ENCODE measurements around the gene KIF1A.
A peak's percentile ranks its signal among the peaks of the same experiment; 100 is the strongest.
"Not testable (repeated sequence)": the region's sequence is repeated elsewhere in the genome, so short reads cannot be mapped to it uniquely, and the experiment has no call there.

Gene KIF1A

DNA sequence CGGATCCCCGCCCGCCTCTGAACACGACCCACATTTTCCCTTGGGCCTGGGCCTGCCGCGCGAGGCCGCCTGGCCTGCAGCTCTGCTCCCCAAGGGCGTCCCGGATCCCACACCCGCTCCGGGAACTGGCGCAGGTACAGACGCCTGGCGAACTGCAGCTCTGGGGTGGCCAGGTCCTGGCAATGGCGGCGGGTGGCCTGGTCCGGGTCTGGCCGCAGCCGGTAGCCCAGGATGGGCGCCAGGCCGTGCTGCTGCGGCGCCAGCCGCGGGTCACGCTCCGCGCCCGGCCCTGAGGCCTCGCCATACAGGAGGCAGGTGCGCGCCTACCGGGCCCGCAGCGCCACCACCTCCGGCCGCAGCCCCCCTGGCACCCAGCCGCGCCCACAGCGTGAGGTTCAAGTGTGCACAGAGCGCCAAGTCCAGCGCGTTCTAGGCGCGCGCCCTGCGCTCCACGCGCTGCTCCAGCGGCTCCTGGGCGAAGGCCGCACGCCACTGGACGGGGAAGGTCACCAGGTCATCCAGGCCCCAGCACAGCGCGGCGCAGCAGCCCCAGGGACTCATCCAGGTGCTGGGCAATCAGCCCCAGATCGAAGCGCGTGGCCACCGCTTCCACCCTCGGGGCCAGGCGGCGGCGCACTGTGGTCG is 118.8 kb downstream of the KIF1A start:
- DNase-seq, result no peak

DNA sequence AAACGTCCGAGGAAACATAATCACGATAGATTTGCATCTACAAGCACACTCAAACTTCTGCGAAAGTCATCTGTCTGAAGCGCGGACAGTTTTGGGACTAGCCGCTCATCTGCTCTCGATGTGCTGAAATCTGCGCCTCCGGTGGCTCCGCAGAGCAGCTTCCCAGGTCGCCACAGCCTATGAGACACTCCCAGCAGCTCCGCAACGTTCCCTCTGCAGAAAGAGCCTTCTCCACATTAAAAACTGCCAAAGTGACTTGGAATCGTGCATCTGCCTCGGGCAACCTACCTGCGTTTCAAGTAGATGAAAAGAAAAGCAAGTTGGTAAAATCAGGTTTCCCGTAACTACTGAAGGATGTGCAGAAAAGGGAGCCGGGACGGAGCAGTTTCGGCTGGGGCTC is 119.4 kb downstream of the KIF1A start:
- DNase-seq, result not testable (repeated sequence)

DNA sequence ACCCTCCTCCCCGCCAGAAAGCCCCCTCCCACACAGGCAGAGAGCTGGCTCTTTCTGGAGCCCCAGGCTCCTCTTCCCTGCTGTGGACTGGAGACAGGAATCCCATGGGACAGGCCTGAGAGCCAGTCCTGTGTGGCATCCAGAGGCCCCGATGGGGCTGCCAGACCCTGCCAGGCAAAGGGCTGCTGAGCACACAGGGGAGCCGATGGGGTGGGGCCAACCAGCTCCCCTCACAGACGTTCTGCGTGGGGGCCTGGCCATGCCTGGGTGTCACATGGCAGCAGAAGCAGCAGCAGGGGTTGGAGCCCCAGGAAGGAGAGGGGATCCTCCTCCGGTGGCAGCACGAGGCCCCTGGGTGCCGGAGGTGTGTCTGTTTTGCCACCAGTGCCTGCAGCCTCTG is 120.2 kb downstream of the KIF1A start:
- not testable (repeated sequence) for DNase-seq

DNA sequence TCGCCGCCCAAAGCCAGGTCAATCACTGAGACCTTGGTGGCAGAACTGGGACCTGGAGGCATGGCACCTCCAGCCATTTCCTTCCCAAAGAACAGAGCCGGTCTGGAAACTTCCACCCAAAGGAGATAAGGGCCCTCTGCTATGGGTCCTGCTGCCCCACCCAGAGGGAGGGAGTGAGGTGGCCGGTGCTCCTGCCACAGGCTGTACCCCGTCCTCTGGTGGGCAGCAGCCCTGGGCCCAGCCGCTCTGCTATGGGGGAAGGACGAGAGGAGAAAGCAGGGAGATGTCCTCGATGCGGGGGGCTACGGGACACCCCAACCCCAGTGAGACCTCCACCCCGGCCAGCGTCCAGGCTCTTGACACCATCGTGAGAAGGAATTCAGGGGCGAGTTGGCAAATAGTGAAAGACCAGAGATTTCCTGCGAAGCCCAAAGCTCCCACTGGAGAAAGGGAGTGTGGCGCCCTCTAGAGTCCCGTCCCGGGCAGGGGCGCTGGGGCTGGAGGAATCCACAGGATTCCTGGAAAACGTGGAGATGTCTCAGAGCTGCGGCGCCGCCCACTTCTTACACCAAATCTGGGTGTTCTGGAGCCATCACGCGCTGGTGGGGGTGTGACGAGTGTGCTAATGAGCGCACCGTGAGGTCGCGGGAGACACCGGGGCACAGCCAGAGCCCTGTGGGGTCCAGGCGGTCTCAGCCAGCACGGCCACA is 121.0 kb downstream of the KIF1A start:
- DNase-seq, result not testable (repeated sequence)

DNA sequence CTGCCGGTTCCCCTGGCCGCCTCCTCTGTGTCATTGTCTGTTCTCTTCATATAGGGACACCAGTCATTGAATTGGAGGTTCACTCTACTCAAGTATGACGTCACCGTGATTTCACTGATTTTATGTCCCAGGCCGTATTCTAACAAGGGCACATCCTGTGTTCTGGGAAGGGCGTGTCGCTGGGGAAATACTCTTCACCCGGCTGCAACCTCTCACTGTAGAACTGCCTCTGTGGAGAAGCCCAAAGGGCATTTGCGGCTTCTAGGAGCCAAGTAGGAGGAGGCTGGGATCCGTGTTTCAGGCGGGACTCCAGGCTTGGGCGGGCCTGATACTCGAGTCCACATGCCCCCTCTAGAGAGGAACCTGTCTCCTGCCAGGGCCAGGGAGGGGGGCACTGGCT is 123.5 kb downstream of the KIF1A start:
- DNase-seq, result not testable (repeated sequence)

DNA sequence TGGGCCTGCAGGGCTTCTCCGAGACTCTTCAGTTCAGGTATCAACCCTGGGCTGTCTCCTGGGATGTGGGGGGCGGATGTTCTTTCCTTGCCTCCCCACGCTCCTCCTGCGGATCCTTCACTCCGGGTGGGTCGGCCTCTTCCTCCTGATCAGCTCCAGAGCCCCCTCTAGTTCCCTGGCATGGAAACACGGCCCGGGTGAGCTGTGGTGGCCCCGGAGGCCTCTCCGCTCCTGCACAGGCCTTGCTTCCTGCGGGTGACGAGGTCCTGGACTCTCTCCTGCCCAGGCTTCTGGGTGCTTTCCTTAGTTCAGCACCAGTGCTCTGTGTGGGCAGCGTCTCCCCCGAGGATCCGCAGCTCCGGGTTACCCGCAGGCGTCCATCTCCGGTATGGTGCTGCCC is 124.4 kb downstream of the KIF1A start:
- DNase-seq, result not testable (repeated sequence)

- not testable (repeated sequence) for DNase-seq
Observed at GRCh38 chr2:240694304-240694703, 125.7 kb downstream of the KIF1A start.

DNA sequence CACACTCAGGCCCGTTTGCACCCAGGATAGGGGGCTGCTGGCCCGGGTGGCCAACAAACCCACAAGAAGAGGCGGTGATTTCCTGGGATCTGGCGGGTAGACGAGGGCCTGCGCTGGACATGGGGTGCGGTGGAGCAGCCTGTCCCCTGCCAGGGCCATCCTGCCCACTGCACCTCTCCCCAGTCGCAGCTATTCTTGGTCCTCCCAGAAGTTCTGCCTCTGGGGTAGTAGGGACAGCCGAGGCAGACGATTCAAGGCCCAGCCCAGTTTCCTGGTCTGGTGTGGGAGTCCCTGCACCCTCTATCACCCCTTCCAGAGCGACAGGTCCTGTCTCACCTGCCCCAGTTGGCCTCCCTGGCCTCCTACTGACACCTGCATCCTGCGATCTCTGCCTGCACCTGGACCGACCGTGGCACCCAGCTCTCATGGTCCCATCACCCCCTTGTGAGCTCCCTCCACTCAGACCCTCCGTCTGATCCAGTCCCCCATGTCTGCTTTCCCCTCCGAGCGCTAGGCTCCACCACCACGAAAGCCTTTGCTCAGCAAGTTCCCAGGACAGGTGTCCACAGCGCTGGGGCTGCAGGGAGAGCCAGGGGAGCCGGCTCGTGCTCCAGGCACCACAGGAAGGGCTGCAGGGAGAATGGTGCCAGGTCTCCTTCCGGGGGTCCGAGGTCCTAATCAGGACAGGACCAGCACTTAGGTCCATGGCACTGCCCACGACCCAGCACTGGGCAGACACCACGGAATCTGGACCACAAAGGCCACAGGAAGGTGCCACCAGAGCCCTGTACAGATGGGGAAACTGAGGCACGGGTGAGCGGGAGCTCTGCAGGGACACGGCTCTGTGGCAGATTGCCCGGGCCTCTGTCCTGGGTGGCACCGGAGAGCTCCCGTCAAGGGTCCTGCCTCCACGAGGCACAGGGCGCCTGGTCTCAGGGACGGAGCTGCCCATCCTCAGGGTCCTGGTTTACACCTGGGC is 127.1 kb downstream of the KIF1A start:
- DNase-seq, result not testable (repeated sequence)

GRCh38 chr2:240691631-240692420 is 128.2 kb downstream of the KIF1A start, which contains the start of gene AQP12A:
TSS of gene AQP12A (plus strand) at chr2:240691866. CDS start at chr2:240691914, 48 bp downstream.
- not testable (repeated sequence) for DNase-seq

DNA sequence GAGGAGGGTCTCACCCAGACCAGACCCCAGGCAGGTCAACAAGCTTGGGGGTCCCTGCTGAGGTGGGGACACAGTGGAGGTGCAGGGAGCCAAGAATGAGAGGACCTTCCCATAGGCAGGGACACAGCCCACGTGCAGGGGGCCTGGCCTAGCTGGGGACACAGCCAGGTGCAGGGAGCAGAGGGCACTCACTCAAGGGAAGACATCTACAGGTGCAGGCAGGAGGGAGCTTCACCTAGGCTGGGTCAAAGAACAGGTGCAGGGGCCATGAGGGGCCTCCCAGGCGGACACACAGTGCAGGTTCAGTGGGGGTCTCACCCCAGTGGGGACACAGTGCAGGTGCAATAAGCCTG is 129.0 kb downstream of the KIF1A start:
- not testable (repeated sequence) for DNase-seq

DNA sequence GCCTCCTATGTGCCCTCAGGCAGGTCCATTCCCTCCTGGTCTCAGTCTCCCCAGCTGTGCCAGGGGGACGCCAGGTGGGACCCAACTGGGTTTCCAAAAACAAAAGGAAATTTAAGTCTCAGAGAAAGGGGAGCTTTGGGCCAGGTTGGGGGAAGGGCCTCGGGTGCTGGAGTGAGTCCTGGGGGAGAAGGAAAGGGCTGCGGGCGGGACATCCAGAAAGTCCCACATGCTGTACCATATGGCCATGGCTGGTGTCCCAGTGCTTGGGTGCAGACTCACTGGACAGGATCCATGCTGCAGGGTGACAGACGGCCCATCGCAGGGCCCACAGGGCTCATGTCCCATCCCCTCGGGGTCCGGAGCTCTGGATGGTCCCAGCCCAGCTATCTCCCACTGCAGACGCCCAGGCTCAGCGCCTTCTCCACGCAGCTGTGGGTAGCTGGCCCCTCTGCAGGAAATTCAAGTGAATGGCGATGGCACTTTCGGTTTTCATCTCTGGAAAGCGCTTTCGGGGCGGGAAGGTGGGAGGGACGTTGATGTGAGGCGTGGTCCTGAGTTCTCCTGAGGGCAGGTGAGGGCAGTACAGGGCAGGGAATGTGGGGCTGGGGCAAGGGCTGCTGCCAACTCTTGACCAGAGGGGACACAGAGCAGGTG is 129.5 kb downstream of the KIF1A start:
- DNase-seq, result not testable (repeated sequence)

GRCh38 chr2:240689975-240690374 is 130.0 kb downstream of the KIF1A start:
- DNase-seq, result no peak

DNA sequence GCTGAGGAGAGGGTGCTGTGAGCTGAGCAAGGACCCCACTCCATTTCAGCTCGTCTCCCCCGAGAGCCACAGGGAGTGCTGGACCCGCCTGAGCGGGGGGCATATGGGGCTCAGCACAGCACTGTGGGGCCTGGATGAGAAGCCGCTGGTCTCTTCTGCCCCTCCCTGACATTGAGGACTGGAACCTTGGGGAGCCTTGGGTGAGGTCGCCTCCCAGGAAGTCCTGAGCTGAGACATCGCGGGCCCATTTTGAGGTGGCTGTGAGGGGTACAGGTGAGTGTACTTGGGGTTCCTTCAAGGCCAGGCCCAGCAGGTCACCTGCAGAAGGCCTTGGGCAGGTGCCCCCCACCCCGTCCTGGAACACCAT is 131.5 kb downstream of the KIF1A start:
- DNase-seq, result no peak

DNA sequence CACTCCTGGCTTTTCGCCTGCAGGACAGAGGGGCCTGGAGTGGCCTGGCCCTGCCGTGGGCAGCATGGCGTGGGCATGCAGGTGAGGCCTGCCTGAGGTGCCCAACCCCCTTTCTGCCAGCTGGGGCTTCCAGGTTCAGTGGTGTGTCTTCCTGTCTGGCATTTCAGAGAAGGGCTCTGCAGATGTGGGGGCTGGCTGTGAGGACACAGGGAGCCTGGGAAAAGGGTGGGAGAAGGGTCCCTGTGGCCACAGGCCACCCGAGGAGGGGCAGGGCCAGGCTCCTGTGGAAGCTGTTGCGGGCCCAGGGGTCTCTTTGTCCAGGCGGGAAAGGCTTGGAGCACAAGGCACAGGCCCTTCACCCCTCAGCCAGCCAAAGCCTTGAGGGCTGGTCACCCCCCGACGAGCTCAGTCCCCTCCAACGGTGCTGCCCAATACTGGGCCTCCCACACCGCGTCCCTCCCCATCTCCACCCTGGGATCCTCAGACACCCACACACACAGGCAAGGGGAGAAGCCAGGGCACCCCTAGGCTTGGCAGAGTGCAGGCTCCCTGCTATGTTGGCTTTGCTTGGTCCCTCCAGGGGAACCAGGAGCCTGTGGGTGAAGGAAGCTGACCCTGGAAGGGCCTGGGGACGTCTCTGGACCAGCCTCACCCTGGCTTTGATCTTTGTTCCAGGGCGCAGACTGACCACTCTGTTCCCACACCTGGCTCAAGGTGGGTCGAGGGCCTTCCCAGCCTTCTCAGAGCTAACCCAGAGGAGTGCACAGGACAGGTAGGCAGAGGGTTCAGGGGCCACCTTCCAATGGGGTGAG is 132.1 kb downstream of the KIF1A start:
- DNase-seq, result peak; percentile 12

DNA sequence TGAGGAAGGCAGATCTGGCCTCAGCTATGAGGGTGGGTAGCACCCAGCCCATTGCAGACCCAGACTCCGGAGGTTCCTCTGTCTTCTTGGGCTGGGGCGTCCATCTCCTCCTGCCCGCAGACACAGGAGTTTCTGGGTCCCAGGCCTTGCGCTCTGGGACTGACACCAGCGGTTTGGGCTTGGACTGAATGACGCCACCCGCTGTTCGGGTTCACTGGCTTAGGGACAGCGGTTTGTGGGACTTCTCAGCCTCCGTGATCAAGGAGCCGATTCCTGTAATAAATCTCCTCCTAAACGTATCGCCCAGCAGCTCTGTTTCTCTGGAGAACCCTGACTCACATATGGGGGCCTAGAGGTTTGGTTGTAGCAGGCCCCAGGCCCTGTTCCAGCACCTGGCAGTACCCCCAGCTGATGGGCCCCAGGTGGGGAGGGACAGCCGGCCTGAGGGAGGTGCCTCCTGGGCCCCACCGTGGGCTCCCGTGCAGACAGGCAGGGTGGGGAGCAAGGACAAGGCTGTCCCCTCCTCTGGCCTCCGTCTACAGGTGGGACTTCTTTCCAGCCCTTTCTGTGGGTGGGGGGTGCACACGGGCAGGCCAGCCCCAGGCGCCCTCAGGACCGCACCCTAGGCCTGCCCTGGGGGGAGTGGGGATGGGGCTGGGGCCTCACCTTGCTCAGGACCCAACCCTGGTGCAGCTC is 132.8 kb downstream of the KIF1A start:
- DNase-seq, result peak; percentile 8

DNA sequence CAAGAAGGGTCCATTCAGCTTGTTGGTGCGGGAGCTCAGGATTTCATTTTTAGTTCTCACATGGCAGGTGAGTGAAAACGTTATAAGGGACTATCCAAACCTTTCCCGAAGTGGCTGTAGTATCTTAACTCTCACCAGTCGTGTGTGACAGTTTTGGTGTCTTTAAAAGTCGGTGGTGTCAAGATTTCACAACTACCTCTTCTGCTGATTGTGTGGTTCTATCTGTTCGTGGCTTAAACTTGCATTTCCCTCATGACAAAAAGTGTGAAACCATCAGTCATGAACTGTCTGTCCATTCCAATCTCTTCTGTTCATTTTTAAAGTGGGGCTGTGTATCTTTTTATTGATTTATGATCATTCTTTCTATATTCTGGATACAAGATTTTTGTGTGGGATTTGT is 133.6 kb downstream of the KIF1A start:
- no peak for DNase-seq

DNA sequence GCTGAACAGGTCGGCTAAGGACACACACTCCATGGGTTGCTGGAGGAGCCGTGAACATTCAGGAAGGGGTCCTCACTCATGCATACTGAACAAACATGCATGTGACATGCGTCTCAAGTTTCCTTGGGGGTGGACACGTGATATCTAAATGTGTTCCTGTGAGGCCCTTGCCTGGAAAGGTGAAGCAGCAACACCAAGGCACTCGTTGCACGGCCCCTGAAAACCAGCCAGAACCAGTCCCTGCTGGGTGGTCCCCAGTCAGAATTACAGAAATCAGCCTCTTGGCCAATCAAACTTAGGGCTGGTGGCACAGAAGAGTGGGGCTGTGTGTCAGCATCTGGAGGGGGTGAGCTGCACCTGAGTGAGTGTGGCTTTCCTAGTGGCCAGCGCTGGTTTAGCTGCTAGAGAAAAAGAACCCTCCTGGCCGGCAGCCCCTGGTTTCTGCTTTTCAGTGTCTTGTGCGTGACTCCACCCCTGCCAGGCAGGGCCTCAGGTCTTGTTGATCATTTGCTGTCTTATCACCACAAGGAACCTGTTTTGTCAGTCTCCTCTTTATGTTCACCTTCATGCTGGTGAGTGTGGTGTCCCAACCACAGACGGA is 134.1 kb downstream of the KIF1A start:
- no peak for DNase-seq

GRCh38 chr2:240683980-240684728 is 135.9 kb downstream of the KIF1A start:
- peak; percentile 11 for DNase-seq

DNA sequence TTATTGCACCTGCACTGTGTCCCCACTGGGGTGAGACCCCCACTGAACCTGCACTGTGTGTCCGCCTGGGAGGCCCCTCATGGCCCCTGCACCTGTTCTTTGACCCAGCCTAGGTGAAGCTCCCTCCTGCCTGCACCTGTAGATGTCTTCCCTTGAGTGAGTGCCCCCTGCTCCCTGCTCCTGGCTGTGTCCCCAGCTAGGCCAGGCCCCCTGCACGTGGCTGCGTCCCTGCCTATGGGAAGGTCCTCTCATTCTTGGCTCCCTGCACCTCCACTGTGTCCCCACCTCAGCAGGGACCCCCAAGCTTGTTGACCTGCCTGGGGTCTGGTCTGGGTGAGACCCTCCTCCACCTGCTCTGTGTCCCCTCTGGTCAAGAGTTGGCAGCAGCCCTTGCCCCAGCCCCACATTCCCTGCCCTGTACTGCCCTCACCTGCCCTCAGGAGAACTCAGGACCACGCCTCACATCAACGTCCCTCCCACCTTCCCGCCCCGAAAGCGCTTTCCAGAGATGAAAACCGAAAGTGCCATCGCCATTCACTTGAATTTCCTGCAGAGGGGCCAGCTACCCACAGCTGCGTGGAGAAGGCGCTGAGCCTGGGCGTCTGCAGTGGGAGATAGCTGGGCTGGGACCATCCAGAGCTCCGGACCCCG is 136.6 kb downstream of the KIF1A start:
- peak; percentile 8 for DNase-seq
